IPS-18a (cell line): Measurements from ENCODE around the gene FUT9.
"Not testable (repeated sequence)": the region's sequence is repeated elsewhere in the genome, so short reads cannot be mapped to it uniquely, and the experiment has no call there.

Experiments
- H3K27ac ChIP-seq: one replicate; pipeline ENCODE4 v1.5.1; 2013; ENCODE audit warnings: low read length
- H3K27me3 ChIP-seq: one replicate; pipeline ENCODE4 v1.6.1; 2013; ENCODE audit warnings: mild to moderate bottlenecking, low read length; ENCODE audit not compliant: control insufficient read depth, insufficient read depth
- H3K36me3 ChIP-seq: one replicate; pipeline ENCODE4 v1.6.1; 2013; ENCODE audit warnings: low read depth, low read length; ENCODE audit not compliant: control insufficient read depth
- H3K4me1 ChIP-seq: one replicate; pipeline ENCODE4 v1.6.1; 2013; ENCODE audit warnings: low read depth, low read length; ENCODE audit not compliant: control insufficient read depth
- H3K4me3 ChIP-seq: one replicate; pipeline ENCODE4 v1.5.1; 2013; ENCODE audit warnings: low read length
- H3K9ac ChIP-seq: one replicate; pipeline ENCODE4 v1.6.1; 2013; ENCODE audit warnings: mild to moderate bottlenecking, low read length, moderate library complexity
- H3K9me3 ChIP-seq: one replicate; pipeline ENCODE4 v1.6.1; 2013; ENCODE audit warnings: low read depth, low read length; ENCODE audit not compliant: control insufficient read depth

FUT9 gene

DNA sequence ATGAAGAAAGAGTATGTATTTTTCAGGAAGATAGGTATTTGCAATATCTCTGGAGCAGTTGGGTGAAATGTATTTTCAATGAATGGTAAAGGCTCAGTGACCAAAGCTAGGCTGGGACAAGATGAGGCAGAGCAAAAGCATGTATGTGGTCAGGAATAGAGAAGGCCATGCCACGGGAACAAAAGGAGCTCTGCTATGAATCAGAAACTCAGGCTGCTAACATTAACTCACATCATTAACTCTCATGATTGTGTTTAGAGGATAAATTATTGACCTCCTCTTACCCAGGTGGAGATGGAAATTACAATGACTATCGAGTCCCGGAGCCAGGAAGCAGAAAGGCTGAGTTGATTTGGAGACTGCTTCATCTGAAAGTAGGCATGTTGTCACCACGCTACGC is 220.2 kb downstream of the FUT9 start:
- Histone ChIP-seq H3K27ac (no peak overlapping the region), H3K27me3 (no peaks in the 10 kb centered on the region), H3K4me3 (no peak overlapping the region), H3K9me3 (no peaks in the 10 kb centered on the region), H3K9ac (no peak overlapping the region), H3K4me1 (no peaks in the 10 kb centered on the region), H3K36me3 (no peaks in the 10 kb centered on the region)

DNA sequence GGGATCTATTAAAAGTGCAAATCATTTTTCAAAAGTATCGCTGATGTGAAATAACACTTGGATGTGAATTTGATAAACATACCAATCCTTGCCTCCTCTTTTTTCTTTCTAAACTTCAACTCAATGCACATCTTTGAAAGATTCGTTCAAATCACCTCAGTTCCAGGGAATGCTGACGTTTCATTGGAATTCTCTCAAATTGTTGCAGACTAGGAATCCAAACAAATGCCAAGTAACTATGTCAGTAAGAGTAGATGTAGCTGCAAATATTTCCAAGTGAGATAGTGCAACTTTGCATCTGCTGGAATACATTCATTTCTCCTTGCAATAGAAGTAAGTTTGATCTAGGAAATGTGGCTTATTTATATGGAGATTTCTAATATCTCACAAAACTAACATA is 220.7 kb downstream of the FUT9 start:
- H3K27ac ChIP-seq: no peak overlapping the region
- H3K9ac ChIP-seq: no peak overlapping the region
- H3K36me3 ChIP-seq: no peaks in the 10 kb centered on the region
- no peaks in the 10 kb centered on the region for H3K9me3 ChIP-seq
- H3K27me3 ChIP-seq: no peaks in the 10 kb centered on the region
- no peak overlapping the region for H3K4me3 ChIP-seq
- H3K4me1 ChIP-seq: no peaks in the 10 kb centered on the region

GRCh38 chr6:96237638-96238347 is 222.0 kb downstream of the FUT9 start:
- Histone ChIP-seq H3K4me3 (no peak overlapping the region), H3K36me3 (no peaks in the 10 kb centered on the region), H3K9ac (no peak overlapping the region), H3K27ac (no peak overlapping the region), H3K27me3 (no peaks in the 10 kb centered on the region), H3K9me3 (no peaks in the 10 kb centered on the region), H3K4me1 (no peaks in the 10 kb centered on the region)

DNA sequence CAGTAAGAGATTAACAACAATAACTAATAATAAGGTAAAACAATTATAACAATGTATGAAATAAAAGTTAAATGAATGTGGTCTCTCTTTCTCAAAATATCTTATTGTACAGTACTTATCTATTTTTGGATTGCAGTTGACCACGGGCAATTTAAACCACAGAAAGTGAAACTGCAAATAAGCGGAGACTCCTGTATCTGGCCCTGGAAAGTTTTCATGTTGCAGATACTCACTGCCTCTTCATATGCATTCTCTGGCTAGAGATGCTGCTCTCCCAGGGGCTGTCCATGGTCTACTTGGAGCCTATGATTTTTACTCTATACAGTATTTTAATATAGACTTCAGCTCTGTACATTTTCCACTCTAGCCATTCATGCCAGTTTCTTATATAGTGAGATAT is 230.8 kb downstream of the FUT9 start:
- no peak overlapping the region for H3K27ac ChIP-seq
- H3K9me3 ChIP-seq: no peaks in the 10 kb centered on the region
- H3K36me3 ChIP-seq: no peaks in the 10 kb centered on the region
- no peak overlapping the region for H3K9ac ChIP-seq
- H3K27me3 ChIP-seq: no peaks in the 10 kb centered on the region
- H3K4me1 ChIP-seq: no peaks in the 10 kb centered on the region
- H3K4me3 ChIP-seq: no peak overlapping the region

- Histone ChIP-seq H3K27me3 (no peaks in the 10 kb centered on the region), H3K4me3 (no peak overlapping the region), H3K9me3 (no peaks in the 10 kb centered on the region), H3K9ac (no peak overlapping the region), H3K4me1 (no peaks in the 10 kb centered on the region), H3K36me3 (no peaks in the 10 kb centered on the region), H3K27ac (no peak overlapping the region)
Observed at GRCh38 chr6:96249755-96250154, 234.0 kb downstream of the FUT9 start.

DNA sequence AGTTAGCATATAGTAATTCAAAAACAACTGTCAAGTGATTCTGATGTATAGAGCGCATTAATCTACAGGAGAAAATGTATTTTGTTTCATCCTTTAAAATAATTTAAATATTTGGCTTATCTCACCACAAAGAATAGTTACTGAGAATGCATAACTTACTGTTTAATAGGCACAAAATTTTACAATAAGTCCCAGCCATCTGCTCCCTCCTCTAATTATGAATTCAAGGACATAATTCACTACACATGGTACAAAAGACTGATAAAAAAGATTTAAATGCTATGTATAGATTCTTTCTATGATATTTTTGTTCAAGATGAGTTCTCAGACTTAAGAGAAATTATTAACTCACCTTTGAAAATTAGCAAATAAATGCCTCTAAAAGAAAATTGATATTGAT is 242.0 kb downstream of the FUT9 start:
- Histone ChIP-seq H3K27ac (no peak overlapping the region), H3K4me1 (no peaks in the 10 kb centered on the region), H3K9me3 (no peaks in the 10 kb centered on the region), H3K36me3 (no peaks in the 10 kb centered on the region), H3K4me3 (no peak overlapping the region), H3K9ac (no peak overlapping the region), H3K27me3 (no peaks in the 10 kb centered on the region)

DNA sequence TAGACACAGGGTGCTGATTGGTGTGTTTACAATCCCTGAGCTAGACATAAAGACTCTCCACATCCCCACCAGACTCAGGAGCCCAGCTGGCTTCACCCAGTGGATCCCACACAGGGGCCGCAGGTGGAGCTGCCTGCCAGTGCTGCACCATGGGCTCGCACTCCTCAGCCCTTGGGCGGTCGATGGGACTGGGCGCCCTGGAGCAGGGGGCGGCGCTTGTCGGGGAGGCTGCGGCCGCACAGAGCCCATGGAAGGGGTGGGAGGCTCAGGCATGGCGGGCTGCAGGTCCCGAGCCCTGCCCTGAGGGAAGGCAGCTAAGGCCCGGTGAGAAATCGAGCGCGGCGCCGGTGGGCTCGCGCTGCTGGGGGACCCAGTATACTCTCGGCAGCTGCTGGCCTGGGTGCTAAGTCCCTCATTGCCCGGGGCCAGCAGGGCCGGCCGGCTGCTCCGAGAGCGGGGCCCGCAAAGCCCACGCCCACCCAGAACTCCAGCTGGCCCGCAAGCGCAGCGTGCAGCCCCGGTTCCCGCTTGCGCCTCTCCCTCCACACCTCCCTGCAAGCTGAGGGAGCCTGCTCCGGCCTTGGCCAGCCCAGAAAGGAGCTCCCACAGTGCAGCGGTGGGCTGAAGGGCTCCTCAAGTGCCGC is 245.1 kb downstream of the FUT9 start:
- not testable (repeated sequence) for H3K36me3 ChIP-seq, H3K4me1 ChIP-seq, H3K9me3 ChIP-seq, H3K27ac ChIP-seq, H3K9ac ChIP-seq, H3K4me3 ChIP-seq, H3K27me3 ChIP-seq
